Anterior cingulate cortex (tissue), 58 donors: ENCODE results near the gene PLAC8.
"Not testable (repeated sequence)": the region's sequence is repeated elsewhere in the genome, so short reads cannot be mapped to it uniquely, and the experiment has no call there.

ENCODE experiments used
- DNase-seq, 58 donors: peaks; one replicate each; lab custom pipeline; 2025; lab: John Stamatoyannopoulos, UW

PLAC8 gene

GRCh38 chr4:83114576-83114975 is at the start of gene PLAC8:
Gene PLAC8 (minus strand): TSS chr4:83114729. CDS start chr4:83107921, 6,808 bp downstream.
- DNase-seq: no peak

- no peak for DNase-seq
These were observed 38.9 kb upstream of the PLAC8 start for GRCh38 chr4:83153417-83153816.

- DNase-seq: no peak
These were observed 38.2 kb upstream of the PLAC8 start for GRCh38 chr4:83152746-83153145.

GRCh38 chr4:83151651-83152050 is 37.1 kb upstream of the PLAC8 start:
- no peak for DNase-seq

GRCh38 chr4:83150653-83151330 is 36.3 kb upstream of the PLAC8 start:
- DNase-seq: no peak

- DNase-seq: peak in 1 of 58 donors; percentile 0
These were observed 35.5 kb upstream of the PLAC8 start for GRCh38 chr4:83149865-83150652.

- no peak for DNase-seq
These were observed 32.3 kb upstream of the PLAC8 start for GRCh38 chr4:83146841-83147240.

GRCh38 chr4:83145776-83146175 is 31.2 kb upstream of the PLAC8 start:
- DNase-seq: not testable (repeated sequence)

GRCh38 chr4:83139514-83140156 is 25.1 kb upstream of the PLAC8 start:
- no peak for DNase-seq

GRCh38 chr4:83138946-83139345 is 24.4 kb upstream of the PLAC8 start:
- no peak for DNase-seq

GRCh38 chr4:83132065-83132464 is 17.5 kb upstream of the PLAC8 start:
- DNase-seq: no peak

- no peak for DNase-seq
These were observed 14.7 kb upstream of the PLAC8 start for GRCh38 chr4:83129264-83129663.

GRCh38 chr4:83128240-83128929 is 13.9 kb upstream of the PLAC8 start:
- DNase-seq: no peak

- DNase-seq: no peak
These were observed 11.2 kb upstream of the PLAC8 start for GRCh38 chr4:83125738-83126141.

GRCh38 chr4:83124111-83124780 is 9.7 kb upstream of the PLAC8 start:
- DNase-seq: peak in 3 of 58 donors; percentile 2 to 15 (median 5)

GRCh38 chr4:83121246-83121645 is 6.7 kb upstream of the PLAC8 start:
- no peak for DNase-seq

- no peak for DNase-seq
These were observed 4.3 kb upstream of the PLAC8 start for GRCh38 chr4:83118869-83119268.

GRCh38 chr4:83115656-83116285 is 1.2 kb upstream of the PLAC8 start:
- DNase-seq: no peak

- DNase-seq: no peak
These were observed 471 bp upstream of the PLAC8 start for GRCh38 chr4:83115000-83115399.

- no peak for DNase-seq
These were observed 1.1 kb downstream of the PLAC8 start for GRCh38 chr4:83113429-83113786.
